ENCODE data around the gene N4BP3.

- TF ChIP-seq, protein P1, sequence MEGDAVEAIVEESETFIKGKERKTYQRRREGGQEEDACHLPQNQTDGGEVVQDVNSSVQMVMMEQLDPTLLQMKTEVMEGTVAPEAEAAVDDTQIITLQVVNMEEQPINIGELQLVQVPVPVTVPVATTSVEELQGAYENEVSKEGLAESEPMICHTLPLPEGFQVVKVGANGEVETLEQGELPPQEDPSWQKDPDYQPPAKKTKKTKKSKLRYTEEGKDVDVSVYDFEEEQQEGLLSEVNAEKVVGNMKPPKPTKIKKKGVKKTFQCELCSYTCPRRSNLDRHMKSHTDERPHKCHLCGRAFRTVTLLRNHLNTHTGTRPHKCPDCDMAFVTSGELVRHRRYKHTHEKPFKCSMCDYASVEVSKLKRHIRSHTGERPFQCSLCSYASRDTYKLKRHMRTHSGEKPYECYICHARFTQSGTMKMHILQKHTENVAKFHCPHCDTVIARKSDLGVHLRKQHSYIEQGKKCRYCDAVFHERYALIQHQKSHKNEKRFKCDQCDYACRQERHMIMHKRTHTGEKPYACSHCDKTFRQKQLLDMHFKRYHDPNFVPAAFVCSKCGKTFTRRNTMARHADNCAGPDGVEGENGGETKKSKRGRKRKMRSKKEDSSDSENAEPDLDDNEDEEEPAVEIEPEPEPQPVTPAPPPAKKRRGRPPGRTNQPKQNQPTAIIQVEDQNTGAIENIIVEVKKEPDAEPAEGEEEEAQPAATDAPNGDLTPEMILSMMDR (conservative IDR thresholded peaks at IDR 0.05; ENCODE audit: low read length), result no peak
- no peak for TF ChIP-seq EZH2phosphoT487 (IDR thresholded peaks at IDR 0.05; ENCODE audit: borderline replicate concordance, low read depth, low read length)
Measured at GRCh38 chr5:178116143-178116885, 3.0 kb downstream of the N4BP3 start.
